CD14-positive monocyte (primary cell): ENCODE results near the gene OR4C3. TPM values are rescaled to one million over a fixed set of nuclear protein-coding genes. Genes with fewer than 3 reads are reported as not detected.

ENCODE experiments used
- DNase-seq, 3 donors: peaks; one replicate each; pipeline ENCODE4 v3.0.0-alpha.2; 2011 to 2022
- H2AFZ ChIP-seq: 2 replicates; pipeline ENCODE4 v1.6.0; 2012; ENCODE audit warnings: mild to moderate bottlenecking, low read depth, low read length, inconsistent platforms; ENCODE audit not compliant: insufficient read depth, poor library complexity, severe bottlenecking
- H3K27ac ChIP-seq, 2 donors: 1 replicate in 1 of 2; 2 replicates in 1 of 2; pipeline ENCODE4 v1.5.1; 2012 to 2013; ENCODE audit warnings: low read length in 2 of 2, control low read depth in 1 of 2, inconsistent platforms in 1 of 2, low read depth in 1 of 2, mild to moderate bottlenecking in 1 of 2
- H3K27me3 ChIP-seq, 2 donors: one replicate each; pipeline versions ENCODE4 v1.6.0 to v1.6.1; 2011 to 2013; ENCODE audit warnings: low read length in 2 of 2; ENCODE audit not compliant: control insufficient read depth in 2 of 2, insufficient read depth in 2 of 2
- H3K36me3 ChIP-seq, 2 donors: replicated peaks in 1 of 2; 1 replicate in 1 of 2; 2 replicates in 1 of 2; pipeline versions ENCODE4 v1.5.1 to v1.6.1; 2012 to 2013; ENCODE audit warnings: low read length in 2 of 2, control low read depth in 1 of 2, inconsistent platforms in 1 of 2, mild to moderate bottlenecking in 1 of 2; ENCODE audit not compliant: insufficient read depth in 2 of 2, control insufficient read depth in 1 of 2
- H3K4me1 ChIP-seq, 2 donors: 1 replicate in 1 of 2; 2 replicates in 1 of 2; pipeline versions ENCODE4 v1.5.1 to v1.6.1; 2012 to 2013; ENCODE audit warnings: low read length in 2 of 2, control low read depth in 1 of 2, inconsistent platforms in 1 of 2, mild to moderate bottlenecking in 1 of 2, moderate library complexity in 1 of 2; ENCODE audit not compliant: insufficient read depth in 2 of 2, control insufficient read depth in 1 of 2
- H3K4me2 ChIP-seq: replicated peaks from 2 replicates; pipeline ENCODE3; 2012; ENCODE audit warnings: low read length, moderate library complexity, mild to moderate bottlenecking; ENCODE audit not compliant: poor library complexity, severe bottlenecking; ENCODE audit errors: extremely low read depth
- H3K4me3 ChIP-seq, 3 experiments: fragments of 200-600 bp in 1 of 3; sonication (generic) in 1 of 3; replicated peaks in 1 of 3; 1 replicate in 2 of 3; 2 replicates in 1 of 3; pipeline ENCODE4 v1.5.1; 2011 to 2013; ENCODE audit warnings: low read length in 3 of 3, mild to moderate bottlenecking in 3 of 3, control low read depth in 2 of 3, low read depth in 2 of 3, inconsistent platforms in 1 of 3, moderate library complexity in 1 of 3
- H3K79me2 ChIP-seq: 2 replicates; pipeline ENCODE4 v1.6.0; 2012; ENCODE audit warnings: mild to moderate bottlenecking, control low read depth, inconsistent platforms, low read length, moderate library complexity; ENCODE audit not compliant: insufficient read depth
- H3K9ac ChIP-seq: 2 replicates; pipeline ENCODE4 v1.6.0; 2017; ENCODE audit warnings: low read length, mild to moderate bottlenecking; ENCODE audit not compliant: insufficient read depth, poor library complexity, severe bottlenecking
- H3K9me3 ChIP-seq, 2 donors: replicated peaks in 1 of 2; 1 replicate in 1 of 2; 2 replicates in 1 of 2; pipeline versions ENCODE4 v1.5.1 to v1.6.1; 2012 to 2013; ENCODE audit warnings: low read length in 2 of 2, control low read depth in 1 of 2; ENCODE audit not compliant: control insufficient read depth in 1 of 2, insufficient read depth in 1 of 2
- H4K20me1 ChIP-seq: 2 replicates; pipeline ENCODE4 v1.6.0; 2012; ENCODE audit warnings: mild to moderate bottlenecking, low read length, control low read depth, moderate library complexity; ENCODE audit not compliant: insufficient read depth
- H3K27ac Mint-ChIP-seq, 7 donors: one replicate each; pipeline ENCODE4 v1.8.0; 2020; ENCODE audit warnings: mild to moderate bottlenecking in 7 of 7, mixed read lengths in 7 of 7, moderate library complexity in 6 of 7, inconsistent platforms in 2 of 7
- H3K27me3 Mint-ChIP-seq, 3 donors: one replicate each; pipeline ENCODE4 v1.8.0; 2021 to 2022; ENCODE audit warnings: low read depth in 3 of 3, mild to moderate bottlenecking in 3 of 3, mixed read lengths in 3 of 3, moderate library complexity in 3 of 3, inconsistent platforms in 1 of 3
- H3K36me3 Mint-ChIP-seq, 2 donors: one replicate each; pipeline ENCODE4 v1.8.0; 2020; ENCODE audit warnings: mixed read lengths in 2 of 2, inconsistent platforms in 1 of 2, mild to moderate bottlenecking in 1 of 2
- H3K4me1 Mint-ChIP-seq: one replicate; pipeline ENCODE4 v1.8.0; 2020; ENCODE audit warnings: mild to moderate bottlenecking, mixed read lengths
- H3K4me3 Mint-ChIP-seq, 2 donors: one replicate each; pipeline ENCODE4 v1.8.0; 2020; ENCODE audit warnings: mild to moderate bottlenecking in 2 of 2, mixed read lengths in 2 of 2, moderate library complexity in 1 of 2
- H3K9me3 Mint-ChIP-seq, 7 donors: one replicate each; pipeline ENCODE4 v1.8.0; 2020 to 2022; ENCODE audit warnings: mixed read lengths in 7 of 7, mild to moderate bottlenecking in 6 of 7, moderate library complexity in 6 of 7, inconsistent platforms in 2 of 7
- WGBS: methylation state at CpG from one replicate; pipeline ENCODE4 v1.1.5; 2013; ENCODE audit warnings: missing lambda C conversion rate; ENCODE audit not compliant: insufficient coverage; 5-methylcytosine and 5-hydroxymethylcytosine counted together
- intact Hi-C, 2 donors: fragments of 100-400 bp; cut with micrococcal nuclease; formaldehyde crosslinking; loops; one replicate each; pipeline versions ENCODE4 v1.15.0 to v1.15.1; 2023
- polyA plus RNA-seq, 3 donors: library from polyadenylated mRNA; depleted of rRNA in 1 of 3; unstranded in 2 of 3; stranded (reverse) in 1 of 3; fragments of 300-500 nt in 2 of 3; fragments of >200 nt in 1 of 3; fragmentation: Illumina TruSeq in 2 of 3; gene quantifications; 1 replicate in 2 of 3; 2 replicates in 1 of 3; pipeline ENCODE4 v1.2.3, GENCODE V29; 2012 to 2021
- TF ChIP-seq, protein P1 (sequence below): fragments of 200-600 bp; IDR thresholded peaks from one replicate; pipeline ENCODE4 v1.8.0; 2022; ENCODE audit warnings: antibody characterized with exemption, mild to moderate bottlenecking

OR4C3 gene
- polyA plus RNA-seq, 3 donors, result not detected

- H2AFZ ChIP-seq, result no peak within 1 kb of the TSS
- no CpG with 5 or more reads among the region's 2 CpGs for WGBS
- no peak within 1 kb of the TSS for H3K27ac ChIP-seq
- no peak within 1 kb of the TSS for H3K4me3 ChIP-seq
- H3K4me2 ChIP-seq, result no peak within 1 kb of the TSS
- no peak within 1 kb of the TSS for H3K9ac ChIP-seq
- no peaks in the 10 kb centered on the region for H3K79me2 ChIP-seq
- no peaks in the 10 kb centered on the region for H3K4me1 Mint-ChIP-seq
- no peaks in the 10 kb centered on the region for H3K4me1 ChIP-seq
- no peaks in the 10 kb centered on the region for H4K20me1 ChIP-seq
- no peaks in the 10 kb centered on the region for H3K36me3 ChIP-seq
- H3K9me3 Mint-ChIP-seq, result peaks cover 0 to 4% (median 2%) of the 10 kb centered on the region in 7 donors
- no peaks in the 10 kb centered on the region for H3K36me3 Mint-ChIP-seq
- TF ChIP-seq, protein P1, sequence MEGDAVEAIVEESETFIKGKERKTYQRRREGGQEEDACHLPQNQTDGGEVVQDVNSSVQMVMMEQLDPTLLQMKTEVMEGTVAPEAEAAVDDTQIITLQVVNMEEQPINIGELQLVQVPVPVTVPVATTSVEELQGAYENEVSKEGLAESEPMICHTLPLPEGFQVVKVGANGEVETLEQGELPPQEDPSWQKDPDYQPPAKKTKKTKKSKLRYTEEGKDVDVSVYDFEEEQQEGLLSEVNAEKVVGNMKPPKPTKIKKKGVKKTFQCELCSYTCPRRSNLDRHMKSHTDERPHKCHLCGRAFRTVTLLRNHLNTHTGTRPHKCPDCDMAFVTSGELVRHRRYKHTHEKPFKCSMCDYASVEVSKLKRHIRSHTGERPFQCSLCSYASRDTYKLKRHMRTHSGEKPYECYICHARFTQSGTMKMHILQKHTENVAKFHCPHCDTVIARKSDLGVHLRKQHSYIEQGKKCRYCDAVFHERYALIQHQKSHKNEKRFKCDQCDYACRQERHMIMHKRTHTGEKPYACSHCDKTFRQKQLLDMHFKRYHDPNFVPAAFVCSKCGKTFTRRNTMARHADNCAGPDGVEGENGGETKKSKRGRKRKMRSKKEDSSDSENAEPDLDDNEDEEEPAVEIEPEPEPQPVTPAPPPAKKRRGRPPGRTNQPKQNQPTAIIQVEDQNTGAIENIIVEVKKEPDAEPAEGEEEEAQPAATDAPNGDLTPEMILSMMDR, result no peak
- peaks cover 0 to 8% of the 10 kb centered on the region in 2 donors for H3K9me3 ChIP-seq
- no peak within 1 kb of the TSS for H3K4me3 Mint-ChIP-seq
- DNase-seq, result no peak
- intact Hi-C loops, result no loop called here
- no peak within 1 kb of the TSS for H3K27ac Mint-ChIP-seq
- peaks cover 0 to 3% (median 0%) of the 10 kb centered on the region in 3 donors for H3K27me3 Mint-ChIP-seq
- no peaks in the 10 kb centered on the region for H3K27me3 ChIP-seq
These were observed 41.6 kb downstream of the OR4C3 start, which contains the start of gene OR4C5 for GRCh38 chr11:48366365-48366764. Gene OR4C5, minus strand, starts transcription at chr11:48366465. Its CDS starts 0 bp downstream, at chr11:48366465.

Other genes starting within 250 kb of the OR4C3 start
- gene OR4B1, start 108.1 kb upstream of the OR4C3 start, polyA plus RNA-seq, result not detected
- gene OR4X2, start 79.8 kb upstream of the OR4C3 start, polyA plus RNA-seq, result not detected
- gene OR4X1, start 61.1 kb upstream of the OR4C3 start, polyA plus RNA-seq, result not detected
- not detected for gene OR4S1, start 18.7 kb upstream of the OR4C3 start, polyA plus RNA-seq
- under 1 TPM in 1 of 3 donors, not detected in 2; 0.08 TPM for gene OR4C5, start 41.5 kb downstream of the OR4C3 start, polyA plus RNA-seq
- not detected for gene OR4A47, start 163.9 kb downstream of the OR4C3 start, polyA plus RNA-seq